Stimulated activated CD4-positive, alpha-beta T cell treated with anti-CD3 and anti-CD28 coated beads, Interleukin-1b, Interleukin-23, amount 100 ng/mL, for 4 hours (primary cell): Measurements from ENCODE around the gene SNX5.
"Not testable (repeated sequence)": the region's sequence is repeated elsewhere in the genome, so short reads cannot be mapped to it uniquely, and the experiment has no call there.

Experiments
- DNase-seq, 2 donors: peaks; one replicate each; pipeline ENCODE4 v3.0.0-alpha.2; 2020; ENCODE audit warnings: low read depth in 2 of 2

SNX5 gene

DNA sequence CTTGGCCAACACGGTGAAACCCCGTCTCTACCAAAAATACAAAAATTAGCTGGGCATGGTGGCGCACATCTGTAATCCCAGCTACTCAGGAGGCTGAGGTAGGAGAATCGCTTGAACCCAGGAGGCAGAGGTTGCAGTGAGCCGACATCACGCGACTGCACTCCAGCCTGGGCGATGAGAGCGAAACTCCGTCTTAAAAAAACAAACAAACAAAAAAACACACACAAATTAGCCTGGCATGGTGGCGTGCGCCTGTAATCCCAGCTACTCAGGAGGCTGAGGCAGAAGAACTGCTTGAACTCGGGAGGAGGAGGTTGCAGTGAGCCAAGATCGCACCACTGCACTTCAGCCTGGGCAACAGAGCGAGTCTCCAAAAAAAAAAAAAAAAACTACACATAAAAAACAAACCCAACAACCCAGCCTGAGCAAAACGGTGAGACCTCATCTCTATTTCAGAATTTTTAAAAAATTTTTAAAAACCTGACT, 8.2 kb downstream of the SNX5 start:
- not testable (repeated sequence) for DNase-seq

GRCh38 chr20:17959257-17959627, 9.4 kb downstream of the SNX5 start:
- DNase-seq: no peak

- DNase-seq: no peak
Observed at GRCh38 chr20:17958373-17959256, 10.0 kb downstream of the SNX5 start.

DNA sequence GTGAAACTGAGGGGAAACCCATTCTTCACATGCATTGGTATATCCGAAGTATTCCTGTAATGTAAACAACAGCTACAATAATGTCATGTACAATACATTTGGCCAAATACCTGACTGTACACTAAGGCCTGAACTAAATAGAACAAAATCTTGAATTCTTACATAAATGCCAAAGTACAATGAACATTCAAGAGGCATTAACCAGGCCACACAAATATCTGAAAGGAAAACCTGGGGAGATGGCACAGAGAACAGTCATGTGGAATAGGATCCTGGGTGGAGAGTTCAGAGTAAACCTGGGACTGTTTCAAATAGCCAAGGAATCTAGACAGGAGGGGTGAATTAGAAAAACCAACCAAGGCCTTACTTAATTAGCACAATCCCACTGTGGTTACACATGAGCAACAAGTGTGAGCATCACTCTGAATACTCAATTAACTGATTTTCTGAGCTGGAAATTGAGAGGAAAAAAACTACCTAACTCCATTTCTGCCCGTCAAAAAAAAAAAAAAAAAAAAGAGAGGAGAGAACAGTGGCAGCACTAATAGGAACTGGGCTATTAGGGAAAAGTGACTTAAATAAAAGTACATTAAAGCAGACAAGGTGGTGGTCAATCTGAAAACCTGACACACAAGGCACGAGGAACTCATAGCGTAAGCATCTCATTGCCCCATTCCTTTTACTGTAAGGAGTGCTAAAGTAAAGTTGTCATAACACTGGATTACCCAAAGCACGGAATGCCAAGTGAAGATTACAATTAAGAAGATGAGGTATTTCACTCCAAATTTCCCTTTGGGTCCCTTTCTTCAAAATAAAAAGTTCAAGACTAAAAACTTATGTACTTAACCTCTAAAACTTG, 10.9 kb downstream of the SNX5 start:
- no peak for DNase-seq

- no peak for DNase-seq
Observed at GRCh38 chr20:17956099-17956685, 12.4 kb downstream of the SNX5 start.

GRCh38 chr20:17955302-17955701, 13.3 kb downstream of the SNX5 start:
- no peak for DNase-seq

DNA sequence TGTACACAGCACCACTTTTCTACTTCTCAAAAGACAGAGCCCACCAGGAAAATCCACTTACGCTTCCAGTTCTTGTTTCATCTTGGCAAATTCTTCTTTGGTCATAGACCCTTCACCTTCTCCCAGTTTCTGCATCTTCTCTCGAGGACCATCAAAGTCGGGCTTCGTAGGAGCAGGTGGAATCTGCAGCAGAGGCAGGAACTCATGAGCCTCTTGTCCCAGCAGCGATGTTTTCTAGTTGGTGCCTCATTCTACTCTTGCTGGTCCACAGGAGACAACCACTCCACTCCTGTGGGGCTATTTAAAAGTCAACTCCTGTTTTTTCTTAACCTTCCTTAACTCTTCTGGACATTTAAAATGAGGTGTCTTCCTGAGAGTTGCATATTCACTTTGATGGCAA, 14.7 kb downstream of the SNX5 start:
- DNase-seq: no peak

DNA sequence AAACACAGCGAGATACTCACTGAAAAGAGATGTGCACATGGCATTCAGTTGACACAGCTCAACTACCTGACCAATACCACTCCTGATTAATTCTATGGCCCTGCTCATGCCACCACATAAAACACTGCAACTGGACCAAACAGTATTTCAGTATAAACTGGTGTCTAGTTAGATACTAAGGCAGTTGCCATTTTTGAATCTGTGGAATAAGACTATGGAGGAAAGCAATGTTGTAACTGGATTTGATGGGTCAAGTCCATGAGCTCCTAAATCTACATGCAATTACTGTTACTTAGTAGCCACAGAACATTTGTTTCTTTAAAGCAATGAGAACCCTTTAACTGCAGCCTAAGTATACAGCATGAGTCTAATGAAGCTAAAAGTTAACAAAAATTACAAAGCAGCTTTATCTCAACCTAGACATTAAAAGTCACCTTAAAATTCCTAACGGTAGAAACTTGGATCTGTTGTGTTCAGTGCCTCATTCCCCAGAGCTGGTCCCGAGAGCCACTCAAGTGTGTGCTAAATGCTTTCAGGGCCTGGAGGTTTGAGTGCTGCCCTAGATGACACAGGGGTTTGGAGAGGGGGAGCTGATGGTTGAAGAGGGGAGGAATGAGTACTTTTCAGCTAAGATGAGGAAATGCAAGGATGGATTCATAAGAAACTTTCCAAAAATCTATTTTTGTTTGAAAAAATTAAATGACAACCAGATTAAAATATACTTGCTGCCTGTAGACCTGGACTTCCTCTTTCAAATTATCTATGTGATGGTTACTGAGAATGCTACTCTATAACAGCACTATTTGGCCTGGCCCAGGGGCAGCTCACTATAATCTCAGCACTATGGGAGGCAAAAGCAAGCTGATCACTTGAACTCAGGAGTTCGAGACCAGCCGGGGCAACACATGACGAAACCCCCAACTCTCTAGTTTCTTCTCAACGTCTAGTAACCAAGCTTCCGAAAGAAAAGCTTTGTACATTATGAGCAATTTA, 15.6 kb downstream of the SNX5 start:
- no peak for DNase-seq

- DNase-seq: no peak
Observed at GRCh38 chr20:17951323-17951722, 17.3 kb downstream of the SNX5 start.

DNA sequence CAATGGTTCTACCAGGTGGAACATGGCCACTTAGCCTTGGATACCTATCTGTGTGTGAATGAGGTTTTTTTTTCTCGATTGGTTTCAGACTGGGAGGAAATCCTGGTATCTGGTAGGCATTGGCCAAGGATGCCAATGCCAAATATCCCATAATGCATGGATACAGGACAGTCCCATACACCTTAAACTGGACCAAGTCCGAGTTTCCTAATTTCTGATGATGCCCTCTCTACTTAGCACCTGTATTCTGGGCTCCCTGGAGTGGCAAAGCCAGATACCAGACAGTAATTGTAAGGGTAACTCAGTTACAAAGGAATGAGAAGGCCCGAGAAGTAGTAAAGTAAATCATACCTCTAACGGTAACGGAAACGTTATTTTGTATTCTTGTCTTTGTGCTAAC, 17.9 kb downstream of the SNX5 start:
- no peak for DNase-seq

DNA sequence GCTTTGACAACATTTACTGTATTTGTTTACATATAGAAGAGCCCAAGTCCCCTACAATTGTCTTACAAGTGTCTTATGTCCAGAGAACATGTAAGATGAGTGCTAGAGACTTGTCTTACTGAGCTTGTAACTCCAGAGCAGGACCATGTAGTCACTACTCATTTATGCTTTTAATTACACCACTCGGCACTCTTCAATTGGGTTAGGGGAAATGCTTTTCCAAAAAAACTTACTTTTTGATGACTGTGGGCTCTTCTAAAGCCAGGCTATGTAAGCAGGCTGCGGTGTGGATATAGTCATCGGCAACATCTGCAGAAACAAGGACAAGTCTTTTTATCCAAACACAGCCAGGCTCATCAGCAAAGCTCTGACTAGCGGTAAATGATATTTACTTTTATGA, 18.7 kb downstream of the SNX5 start:
- no peak for DNase-seq

DNA sequence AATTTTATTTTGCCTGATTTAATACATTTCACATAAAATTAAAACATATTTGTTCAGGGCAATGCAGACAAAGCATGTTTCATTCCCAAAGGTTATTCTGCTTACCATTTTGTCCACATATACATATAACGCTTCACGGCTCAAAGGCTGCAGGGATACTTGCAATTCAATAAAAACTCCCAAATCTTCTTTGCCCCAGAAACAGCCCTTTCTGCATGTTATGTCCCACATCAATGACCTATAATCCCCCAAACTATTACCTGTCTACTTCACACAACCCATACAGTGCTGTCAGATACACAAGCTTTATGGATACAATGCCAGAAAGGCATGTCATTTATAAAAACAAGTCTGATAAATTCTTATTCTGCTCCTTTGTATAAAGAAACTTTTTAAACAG, 20.2 kb downstream of the SNX5 start:
- DNase-seq: no peak

GRCh38 chr20:17947474-17947815, 21.1 kb downstream of the SNX5 start:
- no peak for DNase-seq

DNA sequence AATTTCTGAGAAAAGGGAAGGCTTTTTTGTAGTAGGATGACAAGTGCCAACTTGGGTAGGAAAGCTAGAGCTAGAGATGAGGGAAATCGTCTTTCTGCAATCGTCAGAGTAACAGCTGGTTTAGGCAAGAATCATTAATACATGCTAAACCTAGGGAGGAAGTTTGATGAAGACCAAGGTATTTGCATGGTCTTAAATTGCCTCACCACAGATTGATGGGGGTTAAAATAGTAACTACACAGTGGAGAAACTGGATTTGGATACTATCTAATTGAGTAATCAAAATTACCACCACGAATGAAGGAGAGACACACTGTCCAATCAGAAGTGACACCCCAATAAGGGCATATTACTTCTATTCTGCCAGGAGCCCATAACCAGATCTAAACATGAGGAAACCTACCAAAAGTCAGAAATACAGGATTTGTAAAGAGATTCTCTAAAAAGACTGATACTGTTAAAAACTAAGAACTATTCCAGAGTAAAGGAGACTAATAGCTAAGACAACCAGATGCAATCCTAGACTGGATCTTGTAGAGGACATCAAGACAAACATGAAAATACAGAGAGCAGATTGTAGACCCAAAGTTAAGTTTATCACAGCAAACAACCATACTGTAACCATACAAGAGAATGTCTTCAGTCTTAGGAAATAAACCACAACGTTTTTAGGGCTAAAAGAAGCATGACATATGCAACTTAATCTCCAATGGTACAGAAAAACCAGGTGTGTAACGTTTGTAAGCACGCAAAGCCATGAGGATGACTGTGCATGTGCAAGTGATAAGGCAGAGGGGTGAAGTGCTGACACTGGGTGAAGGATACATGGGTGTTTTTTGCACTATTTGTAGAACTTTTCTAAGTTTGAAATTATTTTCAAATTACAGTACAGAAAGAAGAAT, 21.8 kb downstream of the SNX5 start:
- no peak for DNase-seq

GRCh38 chr20:17946040-17946439, 22.6 kb downstream of the SNX5 start:
- no peak for DNase-seq

DNA sequence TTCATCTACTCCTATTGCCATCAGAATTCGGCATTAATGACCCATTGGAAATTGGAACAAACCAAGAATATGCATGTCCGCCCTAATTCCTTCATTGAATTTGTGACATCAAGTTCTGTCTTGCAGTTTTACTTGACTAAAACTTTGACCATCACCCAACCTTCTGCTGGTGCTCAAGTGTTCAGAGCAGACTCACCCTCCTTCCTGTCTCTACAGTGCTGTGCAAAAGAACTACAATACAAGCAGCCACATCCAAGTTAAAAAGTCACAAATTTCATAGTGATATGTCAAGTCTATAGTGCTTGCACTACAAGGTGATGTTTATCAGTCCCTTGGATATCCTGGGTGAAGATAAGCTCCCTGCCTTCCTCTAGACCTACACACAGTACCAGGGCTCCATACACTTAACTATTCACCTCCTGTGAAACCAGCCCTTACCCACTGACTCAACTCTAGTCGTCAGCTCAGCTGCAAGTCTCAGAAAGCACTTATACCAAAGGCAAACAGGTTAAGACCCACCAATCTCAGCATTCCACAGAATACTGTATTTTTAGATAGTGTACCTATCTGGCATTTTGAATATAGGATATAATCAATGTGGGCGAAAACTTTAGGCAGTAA, 23.6 kb downstream of the SNX5 start:
- DNase-seq: no peak

DNA sequence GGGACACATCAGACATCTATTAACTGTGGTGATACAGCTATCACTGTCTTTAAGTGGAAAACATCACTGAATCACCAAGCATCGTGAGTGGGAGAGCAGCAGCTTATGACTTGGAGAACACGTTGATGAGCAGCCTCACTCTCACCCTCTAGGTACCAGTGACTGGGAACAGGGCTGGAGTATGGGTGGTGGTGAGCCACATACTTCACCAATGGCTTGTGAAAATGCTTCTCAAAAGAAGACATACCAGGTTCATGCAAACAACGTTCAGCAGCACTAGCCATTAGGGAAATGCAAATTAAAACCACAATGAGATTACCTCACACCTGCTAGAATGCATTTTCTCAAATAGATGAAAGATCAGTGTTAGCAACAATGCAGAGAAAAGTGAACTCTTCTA, 25.3 kb downstream of the SNX5 start:
- no peak for DNase-seq

- no peak for DNase-seq
Observed at GRCh38 chr20:17941826-17942196, 26.8 kb downstream of the SNX5 start.

DNA sequence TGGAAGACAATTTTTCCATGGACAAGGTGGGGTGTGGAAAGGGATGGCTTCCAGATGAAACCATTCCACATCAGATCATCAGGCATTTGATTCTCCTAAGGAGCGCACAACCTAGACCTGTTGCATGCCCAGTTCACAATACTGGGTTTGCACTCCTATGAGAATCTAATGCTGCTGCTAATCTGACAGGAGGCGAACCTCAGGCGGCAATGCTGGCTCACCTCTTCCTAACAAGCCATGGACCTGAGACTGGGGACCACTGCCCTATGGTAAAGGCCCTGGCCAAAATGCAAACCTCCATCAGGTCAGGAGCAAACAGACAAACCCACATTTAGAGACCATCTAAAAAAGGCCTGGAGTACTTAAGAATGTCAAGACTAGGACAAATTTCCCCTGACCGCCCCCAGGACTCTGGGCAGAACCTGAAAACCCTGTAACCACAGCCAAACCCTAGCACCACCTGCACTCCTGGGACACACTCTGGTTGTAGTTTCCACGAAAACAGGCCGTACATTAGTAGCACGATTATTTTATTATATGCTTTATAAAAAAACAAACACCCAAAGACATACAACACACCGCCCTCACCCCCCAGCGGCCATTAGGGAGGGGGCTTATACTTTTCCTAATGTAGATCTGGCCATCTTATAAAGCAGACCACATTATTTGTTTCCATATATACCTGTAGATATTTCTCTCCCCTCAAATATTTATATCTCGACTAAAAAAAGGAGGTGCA, 27.3 kb downstream of the SNX5 start:
- no peak for DNase-seq
